ENCODE measurements around the gene OR52E1. TPM values are rescaled to one million over a fixed set of nuclear protein-coding genes. Genes with fewer than 3 reads are reported as not detected.

The OR52E1 gene
- total and polyA plus RNA-seq, 9 of the 15 experiments (the other 6 are each of a cell fraction or from before 2014, with no cell fraction given) = not detected

Other genes with a start within 250 kb of the OR52E1 start
Only the 7 nearest of the 20 such genes appear.
- gene OR51A4, start 122.0 kb upstream of the OR52E1 start, total RNA-seq (2014; rRNA removed) = not detected in 2 replicates
- not detected in 2 replicates for gene OR51A4, start 122.0 kb upstream of the OR52E1 start, total RNA-seq (2014; rRNA removed; fragmentation: Illumina TruSeq; extraction: Trizol)
- gene OR51A4, start 122.0 kb upstream of the OR52E1 start, total RNA-seq (2015; rRNA removed; fragmentation: Illumina TruSeq; extraction: Trizol) = not detected in 2 replicates
- gene OR51A4, start 122.0 kb upstream of the OR52E1 start, total RNA-seq (2021) = not detected in 2 replicates
- not detected in 2 replicates for gene OR51A4, start 122.0 kb upstream of the OR52E1 start, polyA plus RNA-seq (2011; rRNA removed)
- not detected in 2 replicates for gene OR51A4, start 122.0 kb upstream of the OR52E1 start, polyA plus RNA-seq (2014; fragmentation: Illumina TruSeq; extraction: Trizol)
- not detected for gene OR51A4, start 122.0 kb upstream of the OR52E1 start, polyA plus RNA-seq (2014; fragmentation: Nextera tagmentation; extraction: Ambion mirVana)
- not detected in 2 replicates for gene OR51A4, start 122.0 kb upstream of the OR52E1 start, polyA plus RNA-seq (2014; rRNA removed)
- gene OR51A2, start 113.9 kb upstream of the OR52E1 start, total RNA-seq (2014; rRNA removed) = not detected in 2 replicates
- gene OR51A2, start 113.9 kb upstream of the OR52E1 start, total RNA-seq (2014; rRNA removed; fragmentation: Illumina TruSeq; extraction: Trizol) = not detected in 2 replicates
- not detected in 2 replicates for gene OR51A2, start 113.9 kb upstream of the OR52E1 start, total RNA-seq (2015; rRNA removed; fragmentation: Illumina TruSeq; extraction: Trizol)
- not detected in 2 replicates for gene OR51A2, start 113.9 kb upstream of the OR52E1 start, total RNA-seq (2021)
- not detected in 2 replicates for gene OR51A2, start 113.9 kb upstream of the OR52E1 start, polyA plus RNA-seq (2011; rRNA removed)
- not detected in 2 replicates for gene OR51A2, start 113.9 kb upstream of the OR52E1 start, polyA plus RNA-seq (2014; fragmentation: Illumina TruSeq; extraction: Trizol)
- gene OR51A2, start 113.9 kb upstream of the OR52E1 start, polyA plus RNA-seq (2014; fragmentation: Nextera tagmentation; extraction: Ambion mirVana) = not detected
- not detected in 2 replicates for gene OR51A2, start 113.9 kb upstream of the OR52E1 start, polyA plus RNA-seq (2014; rRNA removed)
- not detected in 2 replicates for gene OR51L1, start 74.7 kb upstream of the OR52E1 start, total RNA-seq (2014; rRNA removed)
- not detected in 2 replicates for gene OR51L1, start 74.7 kb upstream of the OR52E1 start, total RNA-seq (2014; rRNA removed; fragmentation: Illumina TruSeq; extraction: Trizol)
- not detected in 2 replicates for gene OR51L1, start 74.7 kb upstream of the OR52E1 start, total RNA-seq (2015; rRNA removed; fragmentation: Illumina TruSeq; extraction: Trizol)
- not detected in 2 replicates for gene OR51L1, start 74.7 kb upstream of the OR52E1 start, total RNA-seq (2021)
- not detected in 2 replicates for gene OR51L1, start 74.7 kb upstream of the OR52E1 start, polyA plus RNA-seq (2011; rRNA removed)
- not detected in 2 replicates for gene OR51L1, start 74.7 kb upstream of the OR52E1 start, polyA plus RNA-seq (2014; fragmentation: Illumina TruSeq; extraction: Trizol)
- gene OR51L1, start 74.7 kb upstream of the OR52E1 start, polyA plus RNA-seq (2014; fragmentation: Nextera tagmentation; extraction: Ambion mirVana) = not detected
- not detected in 2 replicates for gene OR51L1, start 74.7 kb upstream of the OR52E1 start, polyA plus RNA-seq (2014; rRNA removed)
- gene OR52J3, start 23.0 kb upstream of the OR52E1 start, total RNA-seq (2014; rRNA removed) = not detected in 2 replicates
- not detected in 2 replicates for gene OR52J3, start 23.0 kb upstream of the OR52E1 start, total RNA-seq (2014; rRNA removed; fragmentation: Illumina TruSeq; extraction: Trizol)
- not detected in 2 replicates for gene OR52J3, start 23.0 kb upstream of the OR52E1 start, total RNA-seq (2015; rRNA removed; fragmentation: Illumina TruSeq; extraction: Trizol)
- not detected in 2 replicates for gene OR52J3, start 23.0 kb upstream of the OR52E1 start, total RNA-seq (2021)
- gene OR52J3, start 23.0 kb upstream of the OR52E1 start, polyA plus RNA-seq (2011; rRNA removed) = not detected in 2 replicates
- gene OR52J3, start 23.0 kb upstream of the OR52E1 start, polyA plus RNA-seq (2014; fragmentation: Illumina TruSeq; extraction: Trizol) = not detected in 2 replicates
- not detected for gene OR52J3, start 23.0 kb upstream of the OR52E1 start, polyA plus RNA-seq (2014; fragmentation: Nextera tagmentation; extraction: Ambion mirVana)
- gene OR52J3, start 23.0 kb upstream of the OR52E1 start, polyA plus RNA-seq (2014; rRNA removed) = not detected in 2 replicates
- not detected in 2 replicates for gene OR52E2, start 9.9 kb upstream of the OR52E1 start, total RNA-seq (2014; rRNA removed)
- not detected in 2 replicates for gene OR52E2, start 9.9 kb upstream of the OR52E1 start, total RNA-seq (2014; rRNA removed; fragmentation: Illumina TruSeq; extraction: Trizol)
- not detected in 2 replicates for gene OR52E2, start 9.9 kb upstream of the OR52E1 start, total RNA-seq (2015; rRNA removed; fragmentation: Illumina TruSeq; extraction: Trizol)
- gene OR52E2, start 9.9 kb upstream of the OR52E1 start, total RNA-seq (2021) = not detected in 2 replicates
- gene OR52E2, start 9.9 kb upstream of the OR52E1 start, polyA plus RNA-seq (2011; rRNA removed) = not detected in 2 replicates
- not detected in 2 replicates for gene OR52E2, start 9.9 kb upstream of the OR52E1 start, polyA plus RNA-seq (2014; fragmentation: Illumina TruSeq; extraction: Trizol)
- not detected for gene OR52E2, start 9.9 kb upstream of the OR52E1 start, polyA plus RNA-seq (2014; fragmentation: Nextera tagmentation; extraction: Ambion mirVana)
- gene OR52E2, start 9.9 kb upstream of the OR52E1 start, polyA plus RNA-seq (2014; rRNA removed) = not detected in 2 replicates
- 0.04 TPM in 1 of 2 replicates, not detected in the other for gene OR52A5, start 68.8 kb downstream of the OR52E1 start, total RNA-seq (2014; rRNA removed)
- gene OR52A5, start 68.8 kb downstream of the OR52E1 start, total RNA-seq (2014; rRNA removed; fragmentation: Illumina TruSeq; extraction: Trizol) = 0.04 TPM in 1 of 2 replicates, not detected in the other
- gene OR52A5, start 68.8 kb downstream of the OR52E1 start, total RNA-seq (2015; rRNA removed; fragmentation: Illumina TruSeq; extraction: Trizol) = not detected in 2 replicates
- gene OR52A5, start 68.8 kb downstream of the OR52E1 start, total RNA-seq (2021) = not detected in 2 replicates
- not detected in 2 replicates for gene OR52A5, start 68.8 kb downstream of the OR52E1 start, polyA plus RNA-seq (2011; rRNA removed)
- not detected in 2 replicates for gene OR52A5, start 68.8 kb downstream of the OR52E1 start, polyA plus RNA-seq (2014; fragmentation: Illumina TruSeq; extraction: Trizol)
- gene OR52A5, start 68.8 kb downstream of the OR52E1 start, polyA plus RNA-seq (2014; fragmentation: Nextera tagmentation; extraction: Ambion mirVana) = 1 to 10 TPM in 1 of 2 experiments, under 1 TPM in 1; 0.94 to 1.1 TPM
- not detected in 2 replicates for gene OR52A5, start 68.8 kb downstream of the OR52E1 start, polyA plus RNA-seq (2014; rRNA removed)
- gene OR52A1, start 85.2 kb downstream of the OR52E1 start, total RNA-seq (2014; rRNA removed) = not detected in 2 replicates
- gene OR52A1, start 85.2 kb downstream of the OR52E1 start, total RNA-seq (2014; rRNA removed; fragmentation: Illumina TruSeq; extraction: Trizol) = 0.04 and 0.06 TPM in 2 replicates
- under 0.01 and 0.04 TPM in 2 replicates for gene OR52A1, start 85.2 kb downstream of the OR52E1 start, total RNA-seq (2015; rRNA removed; fragmentation: Illumina TruSeq; extraction: Trizol)
- gene OR52A1, start 85.2 kb downstream of the OR52E1 start, total RNA-seq (2021) = 0.11 TPM in 1 of 2 replicates, not detected in the other
- not detected in 2 replicates for gene OR52A1, start 85.2 kb downstream of the OR52E1 start, polyA plus RNA-seq (2011; rRNA removed)
- gene OR52A1, start 85.2 kb downstream of the OR52E1 start, polyA plus RNA-seq (2014; fragmentation: Illumina TruSeq; extraction: Trizol) = 0.33 TPM in 1 of 2 replicates, not detected in the other
- under 1 TPM; 0.15 to 0.21 TPM for gene OR52A1, start 85.2 kb downstream of the OR52E1 start, polyA plus RNA-seq (2014; fragmentation: Nextera tagmentation; extraction: Ambion mirVana)
- gene OR52A1, start 85.2 kb downstream of the OR52E1 start, polyA plus RNA-seq (2014; rRNA removed) = not detected in 2 replicates